Measurements from ENCODE around the gene ADGRL3.

GRCh38 chr4:61671599-61671998 lies 471.5 kb downstream of the ADGRL3 start:
- TF ChIP-seq EP300 (IDR thresholded peaks at IDR 0.05) (no peak), POLR2AphosphoS5 (IDR thresholded peaks at IDR 0.05) (no peak), POLR2A (IDR thresholded peaks at IDR 0.05; ENCODE audit: low read depth) (no peak)

Data from esophagus muscularis mucosa (tissue), 3 donors.